Esophagus squamous epithelium (tissue), 4 donors: Measurements from ENCODE around the gene TSPAN8.

Experiments
- POLR2A ChIP-seq, 4 donors: fragments of 450-650 bp; IDR thresholded peaks; one replicate each; pipeline ENCODE4 v1.6.1; 2017; ENCODE audit warnings: antibody characterized with exemption in 4 of 4, mild to moderate bottlenecking in 4 of 4, moderate library complexity in 3 of 4
- TF ChIP-seq, protein P1 (sequence below), 6 experiments: fragments of 450-650 bp in 4 of 6; fragments of 200-600 bp in 2 of 6; sonication (generic) in 2 of 6; IDR thresholded peaks; one replicate each; pipeline ENCODE4 v1.5.1; 2016 to 2019; ENCODE audit warnings: antibody characterized with exemption in 6 of 6, mild to moderate bottlenecking in 4 of 6, moderate library complexity in 4 of 6

DNA sequence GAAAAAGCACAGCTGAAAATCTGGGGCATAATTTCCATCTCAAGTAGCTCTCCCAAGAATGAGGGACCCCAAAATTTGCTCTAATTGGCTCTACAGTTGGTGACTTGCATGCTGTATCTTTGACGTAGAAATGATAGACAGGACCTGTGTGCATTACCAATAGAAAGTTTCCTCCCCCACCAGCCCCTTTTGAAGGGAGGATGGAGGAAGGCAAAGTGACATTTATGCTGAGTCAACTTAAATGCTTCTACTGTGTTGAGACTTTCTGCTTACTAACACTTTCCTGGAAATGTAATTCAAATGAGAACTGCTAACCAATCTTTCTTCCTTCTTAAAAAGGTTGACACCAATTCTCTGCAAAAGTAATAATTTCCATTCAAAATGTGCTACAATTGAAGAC is 31.9 kb downstream of the TSPAN8 start:
- TF ChIP-seq POLR2A (IDR thresholded peaks at IDR 0.05): no peak
- TF ChIP-seq, protein P1, sequence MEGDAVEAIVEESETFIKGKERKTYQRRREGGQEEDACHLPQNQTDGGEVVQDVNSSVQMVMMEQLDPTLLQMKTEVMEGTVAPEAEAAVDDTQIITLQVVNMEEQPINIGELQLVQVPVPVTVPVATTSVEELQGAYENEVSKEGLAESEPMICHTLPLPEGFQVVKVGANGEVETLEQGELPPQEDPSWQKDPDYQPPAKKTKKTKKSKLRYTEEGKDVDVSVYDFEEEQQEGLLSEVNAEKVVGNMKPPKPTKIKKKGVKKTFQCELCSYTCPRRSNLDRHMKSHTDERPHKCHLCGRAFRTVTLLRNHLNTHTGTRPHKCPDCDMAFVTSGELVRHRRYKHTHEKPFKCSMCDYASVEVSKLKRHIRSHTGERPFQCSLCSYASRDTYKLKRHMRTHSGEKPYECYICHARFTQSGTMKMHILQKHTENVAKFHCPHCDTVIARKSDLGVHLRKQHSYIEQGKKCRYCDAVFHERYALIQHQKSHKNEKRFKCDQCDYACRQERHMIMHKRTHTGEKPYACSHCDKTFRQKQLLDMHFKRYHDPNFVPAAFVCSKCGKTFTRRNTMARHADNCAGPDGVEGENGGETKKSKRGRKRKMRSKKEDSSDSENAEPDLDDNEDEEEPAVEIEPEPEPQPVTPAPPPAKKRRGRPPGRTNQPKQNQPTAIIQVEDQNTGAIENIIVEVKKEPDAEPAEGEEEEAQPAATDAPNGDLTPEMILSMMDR (IDR thresholded peaks at IDR 0.05): no peak
